GM12891 (cell line): ENCODE measurements around the gene ARF6.

Experiments used
- POLR2A ChIP-seq: IDR thresholded peaks from 2 replicates; pipeline ENCODE4 v1.6.1; 2011; ENCODE audit warnings: low read depth, low read length, control low read depth
- POLR2AphosphoS5 ChIP-seq: IDR thresholded peaks from 2 replicates; pipeline ENCODE4 v1.6.1; 2011; ENCODE audit warnings: low read depth, low read length, control low read depth
- POU2F2 ChIP-seq: IDR thresholded peaks from 2 replicates; pipeline ENCODE4 v1.6.1; 2011; ENCODE audit warnings: low read depth, mild to moderate bottlenecking, control low read depth, low read length, moderate library complexity
- SPI1 ChIP-seq: IDR thresholded peaks from 2 replicates; pipeline ENCODE4 v1.6.1; 2011; ENCODE audit warnings: low read depth, low read length, control low read depth
- TAF1 ChIP-seq: IDR thresholded peaks from 2 replicates; pipeline ENCODE4 v1.6.1; 2011; ENCODE audit warnings: low read depth, low read length, control low read depth

DNA sequence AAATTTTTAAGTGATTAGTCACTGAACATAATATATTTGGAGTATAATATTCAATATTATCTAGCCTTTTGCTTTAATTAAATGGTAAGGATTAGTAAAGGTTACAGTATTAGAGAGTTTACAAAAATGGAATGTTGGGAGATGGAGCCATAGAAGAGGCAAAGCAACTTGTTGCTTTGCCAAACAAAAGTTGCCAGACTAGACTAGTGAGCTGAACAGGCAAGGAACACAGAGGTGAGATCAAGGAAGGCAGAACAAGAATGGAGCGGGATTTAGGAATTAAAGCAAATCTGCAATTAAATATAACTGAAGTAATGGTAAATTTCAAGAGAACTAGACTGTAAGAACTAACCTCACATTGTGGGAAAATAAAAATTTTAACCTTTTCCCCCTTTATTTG is 5.1 kb downstream of the ARF6 start:
- no peak for TF ChIP-seq POLR2AphosphoS5
- TF ChIP-seq TAF1 = no peak
- TF ChIP-seq POU2F2 = no peak
- peak; percentile 33; the same call in 1 of the 2 replicates for TF ChIP-seq POLR2A
- TF ChIP-seq SPI1 = no peak
